HCT116 (cell line): Measurements from ENCODE around the gene FAM163B.

ENCODE experiments used
- CTCF ChIP-seq, 3 experiments: fragments of 200-600 bp in 1 of 3; sonication (generic) in 1 of 3; IDR thresholded peaks in 2 of 3; conservative IDR thresholded peaks in 1 of 3; 2 replicates each; pipeline ENCODE4 v1.5.1; 2012 to 2017; ENCODE audit warnings: low read depth in 2 of 3, low read length in 2 of 3, antibody characterized with exemption in 1 of 3, borderline replicate concordance in 1 of 3, control low read depth in 1 of 3, mild to moderate bottlenecking in 1 of 3, mixed read lengths in 1 of 3, mixed run types in 1 of 3, moderate library complexity in 1 of 3; ENCODE audit not compliant: insufficient read depth in 1 of 3
- EZH2 ChIP-seq: fragments of 200-600 bp; sonication (generic); IDR thresholded peaks from 2 replicates; pipeline ENCODE4 v1.6.1; 2017; ENCODE audit warnings: antibody characterized with exemption, mixed run types
- JUND ChIP-seq: IDR thresholded peaks from 2 replicates; pipeline ENCODE4 v1.6.1; 2012
- RAD21 ChIP-seq: IDR thresholded peaks from 2 replicates; pipeline ENCODE4 v1.6.1; 2012; ENCODE audit warnings: low read depth, mild to moderate bottlenecking
- SRF ChIP-seq: IDR thresholded peaks from 2 replicates; pipeline ENCODE4 v1.6.1; 2012; ENCODE audit warnings: low read depth
- ZNF274 ChIP-seq: fragments of 200-500 bp; sonication (Bioruptor generic); IDR thresholded peaks from 2 replicates; pipeline ENCODE4 v1.6.1; 2014; ENCODE audit warnings: mild to moderate bottlenecking, low read depth, low read length, inconsistent platforms
- TF ChIP-seq, protein P1 (sequence below): IDR thresholded peaks from 2 replicates; pipeline ENCODE4 v1.6.1; 2012

DNA sequence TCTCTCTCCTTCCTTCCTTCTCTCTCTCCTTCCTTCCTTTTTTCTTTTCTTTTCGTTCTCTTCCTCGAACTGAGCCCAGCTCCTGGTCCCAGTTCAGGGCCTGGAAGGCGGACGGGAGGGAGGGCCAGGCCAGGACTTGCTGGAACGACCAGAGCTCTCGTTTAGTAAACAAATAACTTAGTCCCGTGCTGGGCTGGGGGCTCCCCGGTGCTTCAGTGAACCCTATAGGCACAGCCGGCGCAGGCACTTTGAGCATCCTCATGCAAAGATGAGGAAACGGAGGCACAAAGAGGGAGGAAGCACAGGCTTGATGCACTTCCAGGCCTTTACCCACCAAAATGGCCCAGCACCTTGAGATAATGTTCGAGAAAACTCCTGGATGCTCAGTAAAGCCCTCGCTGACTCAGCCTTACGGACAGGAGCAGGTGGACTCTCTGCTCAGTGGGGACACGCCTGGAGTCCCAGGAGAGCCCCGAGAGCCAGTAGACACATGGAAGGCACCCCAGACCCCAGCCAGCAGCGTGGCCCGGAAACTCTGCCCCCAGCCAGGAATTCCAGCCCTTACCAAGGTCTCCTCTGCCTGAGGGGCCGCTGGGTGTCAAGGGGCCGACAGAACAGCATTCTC is 18.8 kb downstream of the FAM163B start:
- TF ChIP-seq RAD21 (no peak), SRF (no peak), ZNF274 (no peak), CTCF (IDR thresholded peaks at IDR 0.05 in 2 of 3, conservative IDR thresholded peaks at IDR 0.05 in 1 of 3; ENCODE audit: borderline replicate concordance in 1 of 3, insufficient read depth in 1 of 3, low read depth in 2 of 3, low read length in 2 of 3) (no peak), JUND (no peak), EZH2 (no peak)
- TF ChIP-seq, protein P1, sequence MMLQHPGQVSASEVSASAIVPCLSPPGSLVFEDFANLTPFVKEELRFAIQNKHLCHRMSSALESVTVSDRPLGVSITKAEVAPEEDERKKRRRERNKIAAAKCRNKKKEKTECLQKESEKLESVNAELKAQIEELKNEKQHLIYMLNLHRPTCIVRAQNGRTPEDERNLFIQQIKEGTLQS: no peak
